D341Med (cell line): Measurements from ENCODE around the gene EBF3.

Experiments
- DNase-seq: peaks from one replicate; pipeline ENCODE4 v3.0.0; 2012; ENCODE audit warnings: low spot score

Gene EBF3

GRCh38 chr10:129796710-129797420 is 167.2 kb downstream of the EBF3 start:
- DNase-seq, result no peak

GRCh38 chr10:129793996-129794395 is 170.1 kb downstream of the EBF3 start:
- no peak for DNase-seq

- DNase-seq, result no peak
Measured at GRCh38 chr10:129793479-129793878, 170.6 kb downstream of the EBF3 start.

GRCh38 chr10:129792864-129793263 is 171.2 kb downstream of the EBF3 start:
- DNase-seq, result no peak

- no peak for DNase-seq
Measured at GRCh38 chr10:129792141-129792540, 171.9 kb downstream of the EBF3 start.

GRCh38 chr10:129790715-129791446 is 173.2 kb downstream of the EBF3 start:
- DNase-seq, result no peak

GRCh38 chr10:129788215-129788614 is 175.9 kb downstream of the EBF3 start:
- no peak for DNase-seq

- no peak for DNase-seq
Measured at GRCh38 chr10:129787557-129787956, 176.5 kb downstream of the EBF3 start.

- no peak for DNase-seq
Measured at GRCh38 chr10:129786216-129786615, 177.9 kb downstream of the EBF3 start.

GRCh38 chr10:129785536-129785981 is 178.5 kb downstream of the EBF3 start:
- DNase-seq, result no peak
